Transverse colon (tissue), 4 donors: ENCODE measurements around the gene ICA1L. TPM values are rescaled to one million over a fixed set of nuclear protein-coding genes. Genes with fewer than 3 reads are reported as not detected.

Source experiments
- DNase-seq: peaks from one replicate; pipeline ENCODE4 v3.0.0-alpha.2; 2019
- H3K27ac ChIP-seq, 4 donors: fragments of 200-600 bp; sonication (generic); 2 replicates each; pipeline ENCODE4 v1.5.1; 2016 to 2018; ENCODE audit warnings: inconsistent platforms in 4 of 4
- H3K27me3 ChIP-seq: fragments of 200-600 bp; sonication (generic); 2 replicates; pipeline ENCODE4 v1.5.1; 2017; ENCODE audit warnings: inconsistent platforms
- H3K36me3 ChIP-seq, 4 donors: fragments of 200-600 bp; sonication (generic); 2 replicates each; pipeline ENCODE4 v1.5.1; 2017 to 2019; ENCODE audit warnings: inconsistent platforms in 4 of 4
- H3K4me1 ChIP-seq, 4 donors: fragments of 200-600 bp; sonication (generic); 2 replicates each; pipeline ENCODE4 v1.5.1; 2017 to 2020; ENCODE audit warnings: inconsistent platforms in 4 of 4
- H3K4me3 ChIP-seq, 4 donors: fragments of 200-600 bp; sonication (generic); 1 replicate in 1 of 4; 2 replicates in 3 of 4; pipeline versions ENCODE4 v1.5.1 to v1.6.1; 2017 to 2019; ENCODE audit warnings: inconsistent platforms in 4 of 4
- H3K9me3 ChIP-seq, 2 donors: fragments of 200-600 bp; sonication (generic); 2 replicates each; pipeline ENCODE4 v1.5.1; 2017 to 2019; ENCODE audit warnings: inconsistent platforms in 2 of 2
- CTCF ChIP-seq, 5 experiments: fragments of 200-600 bp in 3 of 5; fragments of 450-650 bp in 2 of 5; sonication (generic) in 3 of 5; IDR thresholded peaks; 1 replicate in 2 of 5; 2 replicates in 3 of 5; pipeline ENCODE4 v1.5.1; 2016 to 2017; ENCODE audit warnings: antibody characterized with exemption in 5 of 5, inconsistent platforms in 3 of 5, mild to moderate bottlenecking in 2 of 5, moderate library complexity in 1 of 5
- EP300 ChIP-seq: sonication (generic); formaldehyde crosslinking; IDR thresholded peaks from one replicate; pipeline ENCODE4 v1.6.1; 2017; ENCODE audit warnings: antibody characterized with exemption, low read depth
- POLR2A ChIP-seq: fragments of 450-650 bp; IDR thresholded peaks from one replicate; pipeline ENCODE4 v1.6.1; 2016; ENCODE audit warnings: antibody characterized with exemption, mild to moderate bottlenecking, moderate library complexity
- POLR2AphosphoS5 ChIP-seq, 3 donors: sonication (generic); formaldehyde crosslinking; IDR thresholded peaks; one replicate each; pipeline ENCODE4 v1.6.1; 2016; ENCODE audit warnings: antibody characterized with exemption in 3 of 3
- WGBS, 2 donors: methylation state at CpG; one replicate each; pipeline ENCODE4 v1.1.5; 2018; ENCODE audit warnings: low coverage in 1 of 2; 5-methylcytosine and 5-hydroxymethylcytosine counted together
- in situ Hi-C, 4 donors: fragments of 200-750 bp; cut with MboI; loops; one replicate each; pipeline versions ENCODE4 v1.15.0 to v1.15.1; 2017; ENCODE audit warnings: low sequenced_read_pairs in 3 of 4, low pct_ligation_motif_present in 1 of 4, low pct_unique_long_range_greater_than_20kb in 1 of 4
- intact Hi-C: fragments of 100-400 bp; cut with DNase I; formaldehyde crosslinking; loops from one replicate; pipeline ENCODE4 v1.15.1; 2023; ENCODE audit warnings: low total_unique reads
- total RNA-seq, 4 donors: library from RNA; depleted of rRNA; stranded (reverse); fragments of >200 nt; gene quantifications; one replicate each; pipeline ENCODE4 v1.1.0, GENCODE V29; 2016

ICA1L gene
- total RNA-seq, 4 donors from 2014 or later: 4.4 to 39.4 (median 20.5) TPM

GRCh38 chr2:202765436-202765835 is 106.1 kb downstream of the ICA1L start:
- H3K27ac ChIP-seq: no peak overlapping the region
- WGBS, 2 donors: 78 to 80% methylated on average over 4 to 5 of the region's 5 CpGs
- H3K4me1 ChIP-seq: no peaks in the 10 kb centered on the region
- no peaks in the 10 kb centered on the region for H3K27me3 ChIP-seq
- intact Hi-C loops (no loop called here), in situ Hi-C loops (loop anchor here in 1 of 4 donors (25.0 kb wide), 1 partner anchor 178 kb away; no protein-coding TSS in a partner anchor)
- H3K4me3 ChIP-seq: no peak overlapping the region
- DNase-seq: no peak
- H3K9me3 ChIP-seq: no peaks in the 10 kb centered on the region
- TF ChIP-seq CTCF (IDR thresholded peaks at IDR 0.05) (no peak), POLR2A (no peak), EP300 (no peak), POLR2AphosphoS5 (IDR thresholded peaks at IDR 0.05) (no peak)
- peaks cover 0 to 7% (median 3%) of the 10 kb centered on the region in 4 donors for H3K36me3 ChIP-seq

GRCh38 chr2:202764991-202765390 is 106.6 kb downstream of the ICA1L start:
- in situ Hi-C loops (loop anchor here in 1 of 4 donors (25.0 kb wide), 1 partner anchor 178 kb away; no protein-coding TSS in a partner anchor), intact Hi-C loops (no loop called here)
- no peak for DNase-seq
- 78 to 79% methylated on average over 3 of the region's 3 CpGs for WGBS, 2 donors
- no peaks in the 10 kb centered on the region for H3K4me1 ChIP-seq
- no peak overlapping the region for H3K4me3 ChIP-seq
- peaks cover 0 to 4% (median under 1%) of the 10 kb centered on the region in 4 donors for H3K36me3 ChIP-seq
- H3K9me3 ChIP-seq: no peaks in the 10 kb centered on the region
- TF ChIP-seq POLR2AphosphoS5 (IDR thresholded peaks at IDR 0.05) (no peak), POLR2A (no peak), CTCF (IDR thresholded peaks at IDR 0.05) (no peak), EP300 (no peak)
- H3K27ac ChIP-seq: no peak overlapping the region
- H3K27me3 ChIP-seq: no peaks in the 10 kb centered on the region

GRCh38 chr2:202763916-202764315 is 107.7 kb downstream of the ICA1L start:
- peaks cover 0 to 3% (median 0%) of the 10 kb centered on the region in 4 donors for H3K36me3 ChIP-seq
- 100% methylated on average over 1 of the region's 1 CpG for WGBS, 2 donors
- no peak for TF ChIP-seq EP300
- no peak for TF ChIP-seq POLR2AphosphoS5 (IDR thresholded peaks at IDR 0.05)
- no peak for TF ChIP-seq POLR2A
- TF ChIP-seq CTCF (IDR thresholded peaks at IDR 0.05): no peak
- no peaks in the 10 kb centered on the region for H3K4me1 ChIP-seq
- H3K4me3 ChIP-seq: no peak overlapping the region
- in situ Hi-C loops: loop anchor here in 1 of 4 donors (25.0 kb wide), 1 partner anchor 177 kb away; no protein-coding TSS in a partner anchor
- no peaks in the 10 kb centered on the region for H3K27me3 ChIP-seq
- DNase-seq: no peak
- H3K27ac ChIP-seq: no peak overlapping the region
- no peaks in the 10 kb centered on the region for H3K9me3 ChIP-seq
- intact Hi-C loops: no loop called here

- in situ Hi-C loops: loop anchor here in 1 of 4 donors (25.0 kb wide), 1 partner anchor 175 kb away; no protein-coding TSS in a partner anchor
- H3K4me1 ChIP-seq: peaks cover 0 to 12% (median 9%) of the 10 kb centered on the region in 4 donors
- H3K36me3 ChIP-seq: peaks cover 0 to 7% (median 0%) of the 10 kb centered on the region in 4 donors
- no peak for TF ChIP-seq POLR2A
- TF ChIP-seq CTCF (IDR thresholded peaks at IDR 0.05): no peak
- TF ChIP-seq POLR2AphosphoS5 (IDR thresholded peaks at IDR 0.05): no peak
- H3K27ac ChIP-seq: no peak overlapping the region
- no peaks in the 10 kb centered on the region for H3K27me3 ChIP-seq
- no peak for DNase-seq
- WGBS, 2 donors: 64 to 82% methylated on average over 4 of the region's 4 CpGs
- no peaks in the 10 kb centered on the region for H3K9me3 ChIP-seq
- H3K4me3 ChIP-seq: no peak overlapping the region
- intact Hi-C loops: no loop called here
Observed at GRCh38 chr2:202762556-202762955, 109.0 kb downstream of the ICA1L start.
